Right cardiac atrium (tissue), 5 donors: Measurements from ENCODE around the gene VIT. TPM values are rescaled to one million over a fixed set of nuclear protein-coding genes. Genes with fewer than 3 reads are reported as not detected.
A peak's percentile ranks its signal among the peaks of the same experiment; 100 is the strongest.

ENCODE experiments used
- ATAC-seq, 2 donors: fragments of 200-7000 bp; cut with Tn5 transposase; one replicate each; pipeline versions ENCODE4 v1.8.0 to v1.9.1; 2020; ENCODE audit warnings: moderate library complexity in 2 of 2, mild to moderate bottlenecking in 1 of 2
- DNase-seq, 3 donors: peaks; one replicate each; pipeline ENCODE4 v3.0.0-alpha.2; 2020
- H3K27ac ChIP-seq: one replicate; pipeline ENCODE4 v1.5.1; 2013; ENCODE audit warnings: mild to moderate bottlenecking, low read length, control low read depth, moderate library complexity
- H3K27me3 ChIP-seq: one replicate; pipeline ENCODE4 v1.6.1; 2013; ENCODE audit not compliant: control insufficient read depth, insufficient read depth
- H3K4me1 ChIP-seq: one replicate; pipeline ENCODE4 v1.6.1; 2013; ENCODE audit warnings: low read length; ENCODE audit not compliant: control insufficient read depth, insufficient read depth
- H3K4me3 ChIP-seq: one replicate; pipeline ENCODE4 v1.5.1; 2013; ENCODE audit warnings: low read length, control low read depth
- H3K9me3 ChIP-seq: one replicate; pipeline ENCODE4 v1.6.1; 2013; ENCODE audit warnings: low read length; ENCODE audit not compliant: control insufficient read depth
- WGBS: extraction: QIAGEN DNeasy Blood & Tissue Kit; methylation state at CpG from one replicate; pipeline ENCODE4 v1.1.7; 2013; 5-methylcytosine and 5-hydroxymethylcytosine counted together
- intact Hi-C, 4 donors: fragments of 100-400 bp; cut with DNase I; formaldehyde crosslinking; loops; one replicate each; pipeline versions ENCODE4 v1.11.0 to v1.14.0; 2022 to 2023
- polyA plus RNA-seq: library from polyadenylated mRNA; stranded (reverse); fragments of 200-250 nt; gene quantifications from one replicate; pipeline ENCODE4 v1.2.3, GENCODE V29; 2013
- total RNA-seq, 4 donors: library from RNA; stranded (reverse); fragmentation: NEBNext Ultra II Directional; extraction: Animal tissue kit (Norgen Biotek cat#: 25700); gene quantifications; one replicate each; pipeline ENCODE4 v1.2.1, GENCODE V29; 2021
- donor health status: healthy with polysubstance abuse.
- donor health status: DM: no; HTN: yes; CAD: no.
- donor health status: DM: no; HTN: no; CAD: no.
- donor health status: DM: no; HTN: yes; CAD: no; lungs with severe emphysema.
- donor health status: DM: yes; HTN: yes; CAD: no.

The VIT gene
- total and polyA plus RNA-seq, 5 donors = 10.2 to 25.0 (median 13.6) TPM

DNA sequence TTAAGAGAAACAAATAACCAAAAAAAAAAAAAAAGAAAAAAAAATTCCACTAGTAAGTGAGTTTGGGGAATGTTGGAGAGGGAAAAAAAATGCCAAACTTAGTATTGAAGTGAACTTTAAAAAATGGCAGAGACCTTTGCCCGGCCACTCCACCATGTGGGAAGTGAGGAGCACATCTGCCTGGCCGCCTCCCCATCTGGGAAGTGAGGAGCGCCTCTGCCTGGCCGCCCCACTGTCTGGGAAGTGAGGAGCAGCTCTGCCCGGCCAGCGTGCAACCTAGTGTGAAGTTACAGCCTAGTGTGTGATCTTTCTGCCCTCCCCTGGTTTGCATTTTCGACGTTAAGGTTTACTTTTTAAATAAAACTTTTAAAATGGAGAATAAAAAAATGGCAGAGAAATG lies 33.9 kb upstream of the VIT start:
- H3K4me1 ChIP-seq = no peaks in the 10 kb centered on the region
- intact Hi-C loops = loop anchor here in 2 of 4 donors (5.0 kb wide), 1 partner anchor 310 kb away; no protein-coding TSS in a partner anchor
- DNase-seq (peak in 2 of 3 donors; percentile 26 to 44), ATAC-seq (no peak)
- no peak overlapping the region for H3K27ac ChIP-seq
- no peaks in the 10 kb centered on the region for H3K27me3 ChIP-seq
- H3K4me3 ChIP-seq = no peak overlapping the region
- no peaks in the 10 kb centered on the region for H3K9me3 ChIP-seq
- 95% methylated on average over 8 of the region's 8 CpGs for WGBS

DNA sequence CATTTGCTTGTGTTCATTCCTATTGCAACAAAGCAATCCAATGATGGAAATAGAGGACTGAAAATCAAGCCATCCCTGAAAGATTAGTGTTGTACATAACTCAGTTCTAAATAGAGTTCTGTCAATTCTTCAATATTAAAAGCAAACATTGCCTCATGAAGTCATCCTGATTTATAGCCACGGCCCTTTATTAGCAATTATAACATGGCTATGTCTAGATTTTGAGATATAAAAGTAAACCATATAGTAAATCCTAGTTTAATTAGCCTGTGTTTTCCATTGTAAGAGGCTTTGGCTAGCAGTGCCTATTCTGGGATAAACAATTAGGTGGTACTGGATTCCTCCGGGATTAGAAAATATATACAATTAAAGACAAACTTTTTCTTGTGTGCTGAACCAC lies 33.2 kb upstream of the VIT start:
- DNase-seq = no peak
- Histone ChIP-seq H3K9me3 (no peaks in the 10 kb centered on the region), H3K27me3 (no peaks in the 10 kb centered on the region), H3K4me3 (no peak overlapping the region), H3K27ac (no peak overlapping the region), H3K4me1 (no peaks in the 10 kb centered on the region)
- WGBS = 84% methylated on average over 2 of the region's 2 CpGs
- intact Hi-C loops = loop anchor here in 2 of 4 donors (5.0 kb wide), 1 partner anchor 311 kb away; no protein-coding TSS in a partner anchor
- ATAC-seq = no peak

DNA sequence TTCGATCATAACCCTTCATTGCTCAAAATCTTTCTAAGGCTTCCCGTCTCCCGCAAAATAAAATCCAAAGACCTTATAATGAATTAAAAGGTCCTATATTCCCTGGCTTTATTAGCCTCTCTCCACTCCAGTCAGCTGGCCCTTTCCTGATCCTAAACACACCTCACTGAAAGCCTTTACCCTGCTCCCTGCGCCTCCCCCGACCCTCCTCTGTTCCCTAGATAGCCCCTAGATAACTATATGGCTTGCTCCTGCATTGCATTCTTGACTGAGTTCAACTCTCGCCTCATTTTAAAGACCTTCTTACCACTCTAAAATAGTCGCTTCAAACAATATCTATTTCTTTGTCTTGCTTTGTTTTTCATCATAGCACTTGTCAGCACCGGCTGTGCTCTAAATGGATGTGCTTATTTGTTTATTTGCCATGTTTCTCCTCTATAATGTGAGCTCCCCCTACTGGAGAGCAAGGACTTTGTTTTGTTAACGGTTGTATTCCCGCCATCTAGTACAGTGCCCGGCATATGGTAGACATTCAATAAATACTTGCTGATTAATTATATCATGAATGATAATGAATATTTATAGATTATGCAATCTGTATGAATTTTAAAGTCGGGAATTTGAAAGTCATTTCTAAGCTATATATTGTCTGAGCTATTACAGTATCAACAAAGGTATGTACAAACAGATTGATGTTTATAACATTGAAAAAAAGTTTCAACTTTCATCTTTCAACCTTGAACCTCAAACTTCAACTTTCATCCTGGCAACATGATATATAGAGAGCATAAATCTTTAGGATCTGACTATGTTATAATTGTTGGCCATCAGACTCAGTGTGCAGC lies 32.4 kb upstream of the VIT start:
- Histone ChIP-seq H3K27ac (no peak overlapping the region), H3K27me3 (no peaks in the 10 kb centered on the region), H3K4me1 (no peaks in the 10 kb centered on the region), H3K9me3 (no peaks in the 10 kb centered on the region), H3K4me3 (no peak overlapping the region)
- peak; percentile 76 to 79 for ATAC-seq
- intact Hi-C loops = loop anchor here in 2 of 4 donors (5.0 kb wide), 1 partner anchor 312 kb away; no protein-coding TSS in a partner anchor
- 33% methylated on average over 12 of the region's 12 CpGs for WGBS
- no peak for DNase-seq

DNA sequence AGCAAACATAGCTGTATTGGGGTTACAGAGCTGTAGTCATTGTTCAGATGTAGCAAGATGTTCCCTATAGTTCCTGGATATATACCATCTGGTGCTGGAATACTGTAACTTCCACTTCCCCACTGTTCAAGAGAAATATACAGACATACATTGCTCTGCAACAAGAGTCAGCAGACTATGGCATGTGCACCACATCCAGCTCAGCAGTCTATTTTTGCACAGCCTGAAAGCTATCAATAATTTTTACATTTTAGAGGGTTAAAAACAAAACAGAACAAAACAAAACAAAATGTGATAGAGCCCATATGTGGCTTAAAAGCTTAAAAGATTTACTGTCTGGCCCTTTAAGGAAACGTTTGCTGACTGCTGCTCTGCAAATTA lies 31.8 kb upstream of the VIT start:
- no peak for DNase-seq
- intact Hi-C loops = loop anchor here in 2 of 4 donors (5.0 kb wide), 1 partner anchor 312 kb away; no protein-coding TSS in a partner anchor
- no peak for ATAC-seq
- Histone ChIP-seq H3K27me3 (no peaks in the 10 kb centered on the region), H3K9me3 (no peaks in the 10 kb centered on the region), H3K27ac (no peak overlapping the region), H3K4me1 (no peaks in the 10 kb centered on the region), H3K4me3 (no peak overlapping the region)
- 30% methylated on average over 1 of the region's 1 CpG for WGBS

DNA sequence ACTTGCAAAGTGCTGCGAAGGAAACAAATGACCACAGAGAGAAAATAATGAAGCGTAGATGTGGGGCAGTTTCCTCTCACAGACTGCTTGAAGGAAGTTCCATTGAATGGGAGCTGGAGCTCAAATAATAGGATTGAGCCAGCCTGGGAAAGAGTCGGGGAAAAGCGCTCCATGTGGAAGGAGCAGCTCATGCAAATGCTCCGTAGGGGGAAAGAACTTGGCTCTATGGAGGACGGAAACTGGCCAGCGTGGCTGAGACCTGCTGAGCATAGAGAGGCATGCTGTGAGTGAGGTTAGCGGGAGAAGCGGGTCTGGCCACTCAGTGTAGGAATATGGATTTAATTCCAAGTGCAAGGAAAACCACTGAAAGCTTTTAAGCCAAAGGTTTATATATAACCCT lies 28.6 kb upstream of the VIT start:
- H3K9me3 ChIP-seq = no peaks in the 10 kb centered on the region
- H3K27ac ChIP-seq = no peak overlapping the region
- no peaks in the 10 kb centered on the region for H3K4me1 ChIP-seq
- H3K27me3 ChIP-seq = no peaks in the 10 kb centered on the region
- 52% methylated on average over 9 of the region's 9 CpGs for WGBS
- H3K4me3 ChIP-seq = no peak overlapping the region
- no peak for ATAC-seq
- intact Hi-C loops = no loop called here
- DNase-seq = peak in 2 of 3 donors; percentile 32 to 42

DNA sequence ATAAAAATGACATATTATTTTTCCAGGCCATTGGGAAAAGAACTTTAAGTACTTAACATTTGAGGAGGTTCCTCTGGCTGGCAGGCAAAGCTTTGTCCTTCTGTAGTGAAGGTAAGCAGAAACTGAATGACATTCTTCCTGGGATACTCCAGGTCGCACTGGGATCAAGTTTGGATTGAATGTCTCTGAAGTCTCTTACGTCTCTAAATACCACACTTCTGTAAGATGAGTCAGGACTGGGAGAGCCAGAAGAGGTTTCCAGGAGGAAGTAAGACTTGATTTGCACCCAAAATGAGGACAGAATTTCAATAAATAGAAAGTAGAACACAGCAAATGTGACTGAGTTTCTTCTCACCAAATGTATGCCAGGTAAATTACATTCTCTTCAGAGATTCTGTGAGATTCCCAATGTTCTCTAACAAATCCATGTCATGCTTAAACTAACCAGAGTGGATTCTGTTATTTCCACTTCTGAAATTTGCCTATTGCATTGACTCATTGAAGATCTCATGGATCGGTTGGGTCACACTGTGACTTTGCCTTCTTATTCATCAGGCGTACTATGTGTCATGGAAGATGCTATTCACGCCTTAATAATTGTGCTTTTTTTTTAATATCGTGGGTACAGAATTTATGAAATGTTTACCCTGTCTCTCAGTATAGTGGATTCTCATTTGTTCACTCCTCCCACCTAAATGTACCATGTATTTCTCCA lies 25.5 kb upstream of the VIT start:
- WGBS = 73% methylated on average over 6 of the region's 6 CpGs
- H3K4me3 ChIP-seq = no peak overlapping the region
- no peak for ATAC-seq
- H3K9me3 ChIP-seq = no peaks in the 10 kb centered on the region
- H3K27ac ChIP-seq = no peak overlapping the region
- no peaks in the 10 kb centered on the region for H3K4me1 ChIP-seq
- no peak for DNase-seq
- no peaks in the 10 kb centered on the region for H3K27me3 ChIP-seq
- intact Hi-C loops = no loop called here

DNA sequence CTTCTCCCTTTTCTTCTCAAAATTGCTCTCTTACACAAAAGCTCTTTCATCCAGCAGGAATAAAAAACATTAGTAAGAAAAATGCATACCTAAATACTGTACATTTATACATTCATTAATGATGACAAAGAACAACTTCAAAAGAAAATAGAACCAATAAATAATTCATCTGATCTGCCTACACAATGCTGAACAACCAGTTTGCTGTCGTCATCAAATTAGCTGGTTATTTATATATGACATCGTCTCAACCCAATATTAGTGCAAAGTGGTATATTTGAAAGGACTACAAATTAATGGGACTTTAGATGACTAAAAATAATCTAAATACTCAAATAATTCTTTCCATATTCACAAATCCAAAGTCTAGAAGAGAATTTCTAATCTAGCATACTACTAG lies 24.8 kb upstream of the VIT start:
- Histone ChIP-seq H3K4me1 (no peaks in the 10 kb centered on the region), H3K4me3 (no peak overlapping the region), H3K27ac (no peak overlapping the region), H3K9me3 (no peaks in the 10 kb centered on the region), H3K27me3 (no peaks in the 10 kb centered on the region)
- no peak for DNase-seq
- intact Hi-C loops = no loop called here
- ATAC-seq = no peak
- 94% methylated on average over 2 of the region's 2 CpGs for WGBS

DNA sequence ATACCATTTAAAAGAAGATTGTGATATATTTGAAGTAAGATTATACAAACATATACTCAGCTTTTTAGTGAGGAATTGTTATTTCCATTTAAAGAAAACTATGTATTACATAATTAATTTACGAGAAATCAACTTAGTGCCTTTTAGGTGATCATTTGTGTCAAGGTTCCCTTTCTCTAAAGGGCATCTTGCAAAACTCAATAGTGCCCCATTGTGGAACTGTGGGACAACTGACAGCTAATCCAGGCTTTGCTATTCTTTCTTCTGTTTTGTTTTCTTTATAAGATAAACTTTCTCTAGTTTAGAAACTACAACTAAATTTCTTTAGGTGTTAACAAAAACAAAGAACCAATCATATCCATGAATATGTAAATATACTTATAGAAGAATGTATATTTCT lies 24.3 kb upstream of the VIT start:
- H3K27ac ChIP-seq = no peak overlapping the region
- no peak overlapping the region for H3K4me3 ChIP-seq
- DNase-seq (no peak), ATAC-seq (no peak)
- intact Hi-C loops = no loop called here
- H3K9me3 ChIP-seq = no peaks in the 10 kb centered on the region
- H3K27me3 ChIP-seq = no peaks in the 10 kb centered on the region
- 50% methylated on average over 1 of the region's 1 CpG for WGBS
- H3K4me1 ChIP-seq = no peaks in the 10 kb centered on the region

DNA sequence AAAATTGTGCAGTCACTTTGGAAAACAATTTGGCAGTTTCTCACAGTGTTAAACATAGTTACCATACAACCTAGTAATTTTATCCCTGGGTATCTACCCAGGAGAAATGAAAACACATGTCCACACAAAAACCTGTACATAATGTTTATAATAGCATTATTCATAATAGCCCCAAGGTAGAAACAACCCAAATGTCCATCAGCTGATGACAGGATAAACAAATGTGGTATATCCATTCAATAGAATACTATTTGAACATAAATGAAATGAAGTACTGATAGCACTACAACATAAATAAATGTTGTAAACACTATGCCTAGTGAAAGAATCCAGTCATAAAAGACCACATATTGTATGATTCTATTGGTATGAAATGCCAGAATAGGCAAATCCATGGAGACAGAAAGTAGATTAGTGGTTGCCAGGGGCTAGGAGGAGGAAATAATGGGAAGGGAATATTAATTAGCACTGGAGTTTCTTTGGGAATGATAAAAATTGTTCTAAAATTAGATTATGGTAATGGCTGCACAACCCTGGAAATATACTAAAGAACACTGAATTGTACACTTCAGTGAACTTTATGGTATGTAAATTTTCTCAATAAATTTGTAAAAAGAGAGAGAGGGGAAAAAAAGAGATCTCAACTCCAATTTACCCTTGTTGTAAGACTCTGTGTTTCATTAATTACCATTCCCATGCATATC lies 20.8 kb upstream of the VIT start:
- H3K4me3 ChIP-seq = no peak overlapping the region
- H3K9me3 ChIP-seq = no peaks in the 10 kb centered on the region
- H3K27ac ChIP-seq = no peak overlapping the region
- intact Hi-C loops = no loop called here
- DNase-seq (no peak), ATAC-seq (no peak)
- H3K27me3 ChIP-seq = no peaks in the 10 kb centered on the region
- H3K4me1 ChIP-seq = no peaks in the 10 kb centered on the region

DNA sequence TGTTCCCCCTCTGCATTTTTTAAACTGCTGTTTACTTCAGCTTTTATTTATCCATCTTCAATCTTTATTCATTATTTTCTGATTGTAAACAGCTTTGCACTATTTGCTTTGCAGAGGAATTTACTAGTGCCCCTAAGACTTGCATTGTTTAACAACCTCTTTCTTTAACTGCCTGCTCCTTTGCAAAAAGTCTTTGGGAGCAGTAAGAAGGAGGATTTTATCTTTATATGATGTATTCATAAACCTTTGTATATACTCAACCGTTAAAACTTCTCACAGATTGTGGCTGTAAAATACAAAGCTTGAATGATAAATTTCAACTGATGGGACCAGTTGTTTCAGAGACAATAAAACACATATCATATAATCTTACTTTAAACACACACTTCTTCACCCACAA lies 20.1 kb upstream of the VIT start:
- ATAC-seq = no peak
- intact Hi-C loops = no loop called here
- no peak overlapping the region for H3K27ac ChIP-seq
- DNase-seq = no peak
- no peaks in the 10 kb centered on the region for H3K4me1 ChIP-seq
- WGBS = 75% methylated on average over 1 of the region's 1 CpG
- H3K4me3 ChIP-seq = no peak overlapping the region
- no peaks in the 10 kb centered on the region for H3K27me3 ChIP-seq
- H3K9me3 ChIP-seq = no peaks in the 10 kb centered on the region

DNA sequence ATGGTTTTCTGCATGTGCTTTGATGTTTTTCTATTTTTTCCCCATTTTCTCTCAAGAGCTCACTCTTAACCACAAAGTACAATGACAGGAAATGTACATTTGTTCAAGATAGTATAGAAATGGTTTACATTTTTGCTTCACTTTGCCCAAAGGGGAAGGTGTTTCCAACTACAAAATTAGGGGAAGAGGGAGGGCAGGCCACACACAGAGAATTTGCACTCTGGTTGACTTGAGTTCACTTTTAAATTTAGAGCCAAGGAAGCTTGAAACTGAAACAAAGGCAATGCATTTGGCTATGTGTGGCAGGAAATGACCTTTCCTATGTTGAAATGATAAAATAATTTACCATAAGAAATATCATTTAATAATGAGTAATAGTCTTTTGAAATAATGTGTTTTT lies 19.1 kb upstream of the VIT start:
- Histone ChIP-seq H3K4me1 (no peaks in the 10 kb centered on the region), H3K27me3 (no peaks in the 10 kb centered on the region), H3K4me3 (no peak overlapping the region), H3K9me3 (no peaks in the 10 kb centered on the region), H3K27ac (no peak overlapping the region)
- no peak for ATAC-seq
- intact Hi-C loops = no loop called here
- no peak for DNase-seq
